ENCODE results near the gene FADS1. TPM values are rescaled to one million over a fixed set of nuclear protein-coding genes. Genes with fewer than 3 reads are reported as not detected.
A peak's percentile ranks its signal among the peaks of the same experiment; 100 is the strongest.

Gene FADS1
- total and polyA plus RNA-seq, 2 of the 13 experiments (the other 11 are each of a cell fraction or from before 2014, with no cell fraction given) = 91.8 to 108 TPM

DNA sequence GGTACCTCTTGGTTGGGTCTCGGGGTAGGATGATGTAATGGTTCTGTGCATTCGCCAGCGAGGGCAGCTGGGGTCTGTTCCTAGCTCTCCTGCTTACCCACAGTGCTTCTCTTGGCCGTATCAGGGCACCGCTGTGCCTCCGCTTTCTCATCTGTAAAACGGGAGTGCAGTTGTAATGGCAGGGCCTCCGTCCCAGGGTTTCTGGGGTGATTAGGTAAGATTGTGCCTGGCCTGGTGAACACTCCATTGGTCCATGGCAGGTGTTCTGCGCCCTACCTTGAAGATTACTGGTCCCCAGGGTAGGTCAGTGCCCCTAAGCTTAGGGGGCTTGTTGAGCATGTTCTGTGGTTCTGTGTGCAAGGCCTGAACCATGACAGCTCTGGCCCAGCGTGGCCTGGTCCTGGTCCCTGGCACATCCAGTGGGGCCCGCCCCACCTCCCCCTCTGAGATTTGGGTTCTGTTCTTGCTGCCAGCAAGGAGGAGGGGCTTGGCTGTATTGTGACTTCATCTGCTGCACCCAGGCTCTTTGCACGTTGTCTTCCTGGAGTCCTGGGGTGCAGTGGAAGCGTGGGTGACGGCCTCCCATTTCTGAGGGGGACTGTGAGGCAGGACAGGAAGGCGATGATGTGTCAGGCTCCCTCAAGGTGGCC lies 59.5 kb downstream of the FADS1 start (continued):
- no peak for TF ChIP-seq ZNF337 (CRISPR knock-in tag; IDR thresholded peaks at IDR 0.05; ENCODE audit: borderline replicate concordance, low read depth)
- TF ChIP-seq, protein P1, sequence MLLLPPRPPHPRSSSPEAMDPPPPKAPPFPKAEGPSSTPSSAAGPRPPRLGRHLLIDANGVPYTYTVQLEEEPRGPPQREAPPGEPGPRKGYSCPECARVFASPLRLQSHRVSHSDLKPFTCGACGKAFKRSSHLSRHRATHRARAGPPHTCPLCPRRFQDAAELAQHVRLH (CRISPR knock-in tag; IDR thresholded peaks at IDR 0.05; ENCODE audit: borderline replicate concordance, low read depth) = 0 out of 2 replicates have a peak, but pooled peaks have one; percentile 5
- TF ChIP-seq PAF1 (CRISPR knock-in tag; IDR thresholded peaks at IDR 0.05) = no peak
- TF ChIP-seq ZNF629 (CRISPR knock-in tag; conservative IDR thresholded peaks at IDR 0.05) = peak; percentile 88
- TF ChIP-seq RBAK (CRISPR knock-in tag; IDR thresholded peaks at IDR 0.05) = 0 out of 2 replicates have a peak, but pooled peaks have one; percentile 4
- no peak for TF ChIP-seq ATF7 (IDR thresholded peaks at IDR 0.05)
- no peak for TF ChIP-seq ATF7 (CRISPR knock-in tag; IDR thresholded peaks at IDR 0.05)
- peak; percentile 72 for TF ChIP-seq ZMYM3 (CRISPR knock-in tag; IDR thresholded peaks at IDR 0.05)
- TF ChIP-seq, protein P2, sequence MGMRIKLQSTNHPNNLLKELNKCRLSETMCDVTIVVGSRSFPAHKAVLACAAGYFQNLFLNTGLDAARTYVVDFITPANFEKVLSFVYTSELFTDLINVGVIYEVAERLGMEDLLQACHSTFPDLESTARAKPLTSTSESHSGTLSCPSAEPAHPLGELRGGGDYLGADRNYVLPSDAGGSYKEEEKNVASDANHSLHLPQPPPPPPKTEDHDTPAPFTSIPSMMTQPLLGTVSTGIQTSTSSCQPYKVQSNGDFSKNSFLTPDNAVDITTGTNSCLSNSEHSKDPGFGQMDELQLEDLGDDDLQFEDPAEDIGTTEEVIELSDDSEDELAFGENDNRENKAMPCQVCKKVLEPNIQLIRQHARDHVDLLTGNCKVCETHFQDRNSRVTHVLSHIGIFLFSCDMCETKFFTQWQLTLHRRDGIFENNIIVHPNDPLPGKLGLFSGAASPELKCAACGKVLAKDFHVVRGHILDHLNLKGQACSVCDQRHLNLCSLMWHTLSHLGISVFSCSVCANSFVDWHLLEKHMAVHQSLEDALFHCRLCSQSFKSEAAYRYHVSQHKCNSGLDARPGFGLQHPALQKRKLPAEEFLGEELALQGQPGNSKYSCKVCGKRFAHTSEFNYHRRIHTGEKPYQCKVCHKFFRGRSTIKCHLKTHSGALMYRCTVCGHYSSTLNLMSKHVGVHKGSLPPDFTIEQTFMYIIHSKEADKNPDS (CRISPR knock-in tag; IDR thresholded peaks at IDR 0.05) = no peak
- TF ChIP-seq ZNF34 (CRISPR knock-in tag; IDR thresholded peaks at IDR 0.05; ENCODE audit: borderline replicate concordance) = 0 out of 2 replicates have a peak, but pooled peaks have one; percentile 5
- no peak for TF ChIP-seq ZFAT (CRISPR knock-in tag; conservative IDR thresholded peaks at IDR 0.05)
- TF ChIP-seq ZNF775 (CRISPR knock-in tag; IDR thresholded peaks at IDR 0.05; ENCODE audit: borderline replicate concordance) = no peak
- no peak for TF ChIP-seq MTF1 (CRISPR knock-in tag; IDR thresholded peaks at IDR 0.05)
- no peak for TF ChIP-seq ZMYM2 (CRISPR knock-in tag; IDR thresholded peaks at IDR 0.05)
- no peak for TF ChIP-seq ARID2 (CRISPR knock-in tag; IDR thresholded peaks at IDR 0.05; ENCODE audit: borderline replicate concordance)

All from HepG2 (cell line).